HepG2 (cell line): ENCODE data around the gene CHD2. TPM values are rescaled to one million over a fixed set of nuclear protein-coding genes. Genes with fewer than 3 reads are reported as not detected.

Experiments used
- ARNT ChIP-seq: fragments of 450-650 bp; IDR thresholded peaks from 2 replicates; pipeline ENCODE4 v1.6.1; 2017
- ATF1 ChIP-seq: IDR thresholded peaks from 2 replicates; pipeline ENCODE4 v1.6.1; 2016; ENCODE audit warnings: mild to moderate bottlenecking, control low read depth
- BRD4 ChIP-seq: sonication (generic); formaldehyde crosslinking; IDR thresholded peaks from 2 replicates; pipeline ENCODE4 v1.4.0; 2020; ENCODE audit warnings: missing genetic modification reagents
- CREM ChIP-seq, 2 experiments: sonication (generic) in 1 of 2; formaldehyde crosslinking in 1 of 2; IDR thresholded peaks; 2 replicates each; pipeline versions ENCODE4 v1.4.0 to v1.6.1; 2016 to 2020; ENCODE audit warnings: antibody characterized with exemption in 1 of 2, mild to moderate bottlenecking in 1 of 2, missing genetic modification reagents in 1 of 2
- FLYWCH1 ChIP-seq: sonication (generic); formaldehyde crosslinking; IDR thresholded peaks from 2 replicates; pipeline ENCODE4 v1.8.1; 2023; ENCODE audit warnings: mild to moderate bottlenecking, missing genetic modification reagents
- GRHL1 ChIP-seq: sonication (generic); formaldehyde crosslinking; conservative IDR thresholded peaks from 2 replicates; pipeline ENCODE4 v1.8.0; 2022; ENCODE audit warnings: missing genetic modification reagents
- HNF4A ChIP-seq: sonication (generic); formaldehyde crosslinking; IDR thresholded peaks from 2 replicates; pipeline ENCODE4 v1.4.0; 2020; ENCODE audit warnings: missing genetic modification reagents
- NR2F2 ChIP-seq: IDR thresholded peaks from 2 replicates; pipeline ENCODE4 v1.6.1; 2012; ENCODE audit warnings: low read depth, inconsistent platforms, borderline replicate concordance
- PHF20 ChIP-seq: sonication (generic); formaldehyde crosslinking; IDR thresholded peaks from 2 replicates; pipeline ENCODE4 v1.5.0; 2020; ENCODE audit warnings: mild to moderate bottlenecking, missing genetic modification reagents
- PHF5A ChIP-seq: IDR thresholded peaks from one replicate; pipeline ENCODE4 v1.6.1; 2018; ENCODE audit warnings: low read depth, missing genetic modification reagents; ENCODE audit not compliant: unreplicated experiment
- PRMT3 ChIP-seq: sonication (generic); formaldehyde crosslinking; IDR thresholded peaks from 2 replicates; pipeline ENCODE4 v1.8.1; 2022; ENCODE audit warnings: low read depth, mild to moderate bottlenecking, moderate library complexity, missing genetic modification reagents, borderline replicate concordance
- RAD51 ChIP-seq: fragments of 450-650 bp; IDR thresholded peaks from 2 replicates; pipeline ENCODE4 v1.6.1; 2016; ENCODE audit warnings: borderline replicate concordance
- RFX3 ChIP-seq: IDR thresholded peaks from 2 replicates; pipeline ENCODE4 v1.6.1; 2016; ENCODE audit warnings: missing biosample characterization, missing genetic modification reagents
- SKI ChIP-seq: fragments of 450-650 bp; IDR thresholded peaks from one replicate; pipeline ENCODE4 v1.6.1; 2018; ENCODE audit warnings: mild to moderate bottlenecking; ENCODE audit not compliant: partially characterized antibody
- TEAD3 ChIP-seq: optimal IDR thresholded peaks from 2 replicates; pipeline ENCODE3; 2016; ENCODE audit warnings: borderline replicate concordance
- TFAP4 ChIP-seq: sonication (generic); IDR thresholded peaks from 2 replicates; pipeline ENCODE4 v1.6.1; 2016; ENCODE audit warnings: low read depth, borderline replicate concordance
- TSC22D2 ChIP-seq: sonication (generic); formaldehyde crosslinking; IDR thresholded peaks from 2 replicates; pipeline ENCODE4 v1.5.1; 2020; ENCODE audit warnings: missing genetic modification reagents, mild to moderate bottlenecking, borderline replicate concordance
- ZFY ChIP-seq: sonication (generic); formaldehyde crosslinking; IDR thresholded peaks from 2 replicates; pipeline ENCODE4 v1.4.0; 2020; ENCODE audit warnings: missing genetic modification reagents
- ZNF280B ChIP-seq: sonication (generic); formaldehyde crosslinking; IDR thresholded peaks from 2 replicates; pipeline ENCODE4 v1.5.0; 2020; ENCODE audit warnings: missing genetic modification reagents, mild to moderate bottlenecking, borderline replicate concordance
- ZNF281 ChIP-seq: sonication (generic); formaldehyde crosslinking; IDR thresholded peaks from 2 replicates; pipeline ENCODE4 v1.4.0; 2020; ENCODE audit warnings: missing genetic modification reagents, borderline replicate concordance
- ZNF567 ChIP-seq: sonication (generic); formaldehyde crosslinking; IDR thresholded peaks from 2 replicates; pipeline ENCODE4 v1.8.1; 2023; ENCODE audit warnings: mild to moderate bottlenecking, missing genetic modification reagents, borderline replicate concordance
- ZNF652 ChIP-seq: IDR thresholded peaks from 2 replicates; pipeline ENCODE4 v1.6.1; 2016; ENCODE audit warnings: low read depth, borderline replicate concordance
- polyA plus RNA-seq, 8 experiments: library from polyadenylated mRNA; depleted of rRNA in 3 of 8; stranded (reverse) in 7 of 8; unstranded in 1 of 8; fragments of >200 nt; fragmentation: Illumina TruSeq in 4 of 8; extraction: Trizol in 4 of 8; gene quantifications; 2 replicates each; pipeline versions ENCODE4 v1.2.1 to v1.2.3, GENCODE V29; 2011 to 2016; ENCODE audit warnings: low read depth in 4 of 8, missing spikeins in 1 of 8, mixed read lengths in 1 of 8; ENCODE audit not compliant: insufficient read depth in 1 of 8
- total RNA-seq, 5 experiments: library from RNA; depleted of rRNA; stranded (reverse); fragments of >200 nt; fragmentation: Illumina TruSeq; extraction: Trizol; gene quantifications; 2 replicates each; pipeline ENCODE4 v1.2.3, GENCODE V29; 2016; ENCODE audit warnings: low read depth in 1 of 5

Gene CHD2
- total and polyA plus RNA-seq, 2 of the 13 experiments (the other 11 are each of a cell fraction or from before 2014, with no cell fraction given), result 54.0 to 54.1 TPM

- TF ChIP-seq ARNT (no peak), TFAP4 (peak; percentile 70; the same call in 1 of the 2 replicates), HNF4A (peak; percentile 90), NR2F2 (peak; percentile 23; the same call in 1 of the 2 replicates), TSC22D2 (peak; percentile 89; the same call in 1 of the 2 replicates), SKI (peak; percentile 74), PHF20 (CRISPR knock-in tag) (peak; percentile 64), ZNF567 (CRISPR knock-in tag) (0 out of 2 replicates have a peak, but pooled peaks have one; percentile 43), ZFY (CRISPR knock-in tag) (peak; percentile 2; the same call in 1 of the 2 replicates), ZNF280B (CRISPR knock-in tag) (no peak), ATF1 (CRISPR knock-in tag) (peak; percentile 96), BRD4 (CRISPR knock-in tag) (peak; percentile 99), RAD51 (no peak), TEAD3 (CRISPR knock-in tag) (peak; percentile 91), CREM (IDR thresholded peaks at IDR 0.05) (peak; percentile 93), CREM (CRISPR knock-in tag; IDR thresholded peaks at IDR 0.05) (peak; percentile 56; the same call in 1 of the 2 replicates), FLYWCH1 (CRISPR knock-in tag) (no peak), RFX3 (CRISPR knock-in tag) (no peak), GRHL1 (CRISPR knock-in tag) (no peak), PRMT3 (CRISPR knock-in tag) (peak; percentile 91; the same call in 1 of the 2 replicates), ZNF652 (CRISPR knock-in tag) (0 out of 2 replicates have a peak, but pooled peaks have one; percentile 34), ZNF281 (CRISPR knock-in tag) (peak; percentile 84), PHF5A (CRISPR knock-in tag) (peak; percentile 55)
Observed at GRCh38 chr15:92903966-92904721, 4.0 kb downstream of the CHD2 start (continued).
